ENCODE results near the gene TMEM181.

GRCh38 chr6:158645064-158646022, 85.5 kb downstream of the TMEM181 start:
- TF ChIP-seq CTCF (IDR thresholded peaks at IDR 0.05; ENCODE audit: insufficient read depth, low read length, poor library complexity, severe bottlenecking) (no peak), EZH2phosphoT487 (conservative IDR thresholded peaks at IDR 0.05; ENCODE audit: low read length) (no peak)

Measured in SU-DHL-6 (cell line).